ENCODE results near the gene LETMD1.

DNA sequence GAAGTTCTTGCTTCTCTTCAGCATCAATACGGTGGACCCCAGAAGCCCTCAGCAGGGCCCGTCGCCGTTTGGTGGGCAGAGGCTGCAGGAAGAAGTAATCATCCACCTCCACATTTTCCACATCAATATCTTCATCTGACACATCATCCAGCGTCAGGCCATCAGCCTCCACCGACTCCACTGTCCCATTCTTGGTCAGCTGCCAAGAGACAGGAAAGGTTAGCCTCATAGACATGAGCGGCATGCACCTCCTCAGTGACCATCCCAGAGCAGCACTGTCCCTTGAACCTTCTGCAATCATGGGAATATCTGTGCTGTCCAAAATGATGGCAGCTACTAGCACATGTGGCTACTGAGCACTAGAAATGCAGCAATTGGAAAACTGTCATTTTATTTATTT, 19.6 kb downstream of the LETMD1 start:
- TF ChIP-seq, protein P1, sequence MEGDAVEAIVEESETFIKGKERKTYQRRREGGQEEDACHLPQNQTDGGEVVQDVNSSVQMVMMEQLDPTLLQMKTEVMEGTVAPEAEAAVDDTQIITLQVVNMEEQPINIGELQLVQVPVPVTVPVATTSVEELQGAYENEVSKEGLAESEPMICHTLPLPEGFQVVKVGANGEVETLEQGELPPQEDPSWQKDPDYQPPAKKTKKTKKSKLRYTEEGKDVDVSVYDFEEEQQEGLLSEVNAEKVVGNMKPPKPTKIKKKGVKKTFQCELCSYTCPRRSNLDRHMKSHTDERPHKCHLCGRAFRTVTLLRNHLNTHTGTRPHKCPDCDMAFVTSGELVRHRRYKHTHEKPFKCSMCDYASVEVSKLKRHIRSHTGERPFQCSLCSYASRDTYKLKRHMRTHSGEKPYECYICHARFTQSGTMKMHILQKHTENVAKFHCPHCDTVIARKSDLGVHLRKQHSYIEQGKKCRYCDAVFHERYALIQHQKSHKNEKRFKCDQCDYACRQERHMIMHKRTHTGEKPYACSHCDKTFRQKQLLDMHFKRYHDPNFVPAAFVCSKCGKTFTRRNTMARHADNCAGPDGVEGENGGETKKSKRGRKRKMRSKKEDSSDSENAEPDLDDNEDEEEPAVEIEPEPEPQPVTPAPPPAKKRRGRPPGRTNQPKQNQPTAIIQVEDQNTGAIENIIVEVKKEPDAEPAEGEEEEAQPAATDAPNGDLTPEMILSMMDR (IDR thresholded peaks at IDR 0.05), result no peak
- TF ChIP-seq POLR2A (IDR thresholded peaks at IDR 0.05), result no peak

Measured in right lobe of liver (tissue), 4 donors.